ENCODE results near the gene GINS1. TPM values are rescaled to one million over a fixed set of nuclear protein-coding genes. Genes with fewer than 3 reads are reported as not detected.

The GINS1 gene
- total RNA-seq: 1.5 and 5.4 TPM in 2 replicates

DNA sequence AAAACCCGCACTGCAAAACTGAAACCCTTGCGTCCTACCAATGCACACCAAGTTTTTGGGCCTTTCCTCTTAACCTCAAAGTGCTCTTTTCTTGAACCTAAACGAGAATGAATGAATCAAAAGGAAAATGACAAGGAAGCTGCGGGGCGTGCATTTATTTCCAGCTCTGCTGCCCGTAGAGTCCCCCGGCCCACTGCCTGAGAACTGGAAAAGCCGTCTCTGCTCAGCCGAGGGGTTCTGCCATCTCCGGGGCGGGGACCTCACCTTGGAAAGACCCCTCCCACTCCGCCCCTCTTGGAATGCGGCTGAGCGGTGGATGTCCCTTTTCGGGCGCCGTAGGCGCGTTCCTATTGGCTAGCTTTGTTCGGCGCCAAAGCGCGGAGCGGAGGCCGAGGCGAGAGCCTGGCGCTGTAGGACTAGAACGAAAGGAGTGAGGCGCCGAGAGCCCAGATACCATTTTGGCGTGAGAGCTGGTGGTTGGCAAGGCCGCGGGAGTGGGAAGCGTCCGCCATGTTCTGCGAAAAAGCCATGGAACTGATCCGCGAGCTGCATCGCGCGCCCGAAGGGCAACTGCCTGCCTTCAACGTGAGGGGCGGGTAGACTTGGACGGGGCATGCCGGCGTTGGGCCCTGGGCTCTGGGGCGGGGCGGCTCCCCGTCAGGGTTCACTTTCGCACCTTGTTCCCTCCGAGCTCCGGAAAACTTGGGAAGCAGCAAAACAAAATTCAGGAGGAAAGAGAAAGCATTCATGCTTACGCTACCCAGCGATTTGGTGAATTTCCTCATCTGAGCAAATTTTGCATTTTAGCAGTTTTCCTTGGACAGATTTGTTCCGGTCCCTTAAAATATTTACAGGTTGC lies at the start of gene GINS1:
Gene GINS1 (plus strand): TSS at position 363 of the 859 bp plus-strand sequence. CDS start 148 bp downstream, at position 511.

DNA sequence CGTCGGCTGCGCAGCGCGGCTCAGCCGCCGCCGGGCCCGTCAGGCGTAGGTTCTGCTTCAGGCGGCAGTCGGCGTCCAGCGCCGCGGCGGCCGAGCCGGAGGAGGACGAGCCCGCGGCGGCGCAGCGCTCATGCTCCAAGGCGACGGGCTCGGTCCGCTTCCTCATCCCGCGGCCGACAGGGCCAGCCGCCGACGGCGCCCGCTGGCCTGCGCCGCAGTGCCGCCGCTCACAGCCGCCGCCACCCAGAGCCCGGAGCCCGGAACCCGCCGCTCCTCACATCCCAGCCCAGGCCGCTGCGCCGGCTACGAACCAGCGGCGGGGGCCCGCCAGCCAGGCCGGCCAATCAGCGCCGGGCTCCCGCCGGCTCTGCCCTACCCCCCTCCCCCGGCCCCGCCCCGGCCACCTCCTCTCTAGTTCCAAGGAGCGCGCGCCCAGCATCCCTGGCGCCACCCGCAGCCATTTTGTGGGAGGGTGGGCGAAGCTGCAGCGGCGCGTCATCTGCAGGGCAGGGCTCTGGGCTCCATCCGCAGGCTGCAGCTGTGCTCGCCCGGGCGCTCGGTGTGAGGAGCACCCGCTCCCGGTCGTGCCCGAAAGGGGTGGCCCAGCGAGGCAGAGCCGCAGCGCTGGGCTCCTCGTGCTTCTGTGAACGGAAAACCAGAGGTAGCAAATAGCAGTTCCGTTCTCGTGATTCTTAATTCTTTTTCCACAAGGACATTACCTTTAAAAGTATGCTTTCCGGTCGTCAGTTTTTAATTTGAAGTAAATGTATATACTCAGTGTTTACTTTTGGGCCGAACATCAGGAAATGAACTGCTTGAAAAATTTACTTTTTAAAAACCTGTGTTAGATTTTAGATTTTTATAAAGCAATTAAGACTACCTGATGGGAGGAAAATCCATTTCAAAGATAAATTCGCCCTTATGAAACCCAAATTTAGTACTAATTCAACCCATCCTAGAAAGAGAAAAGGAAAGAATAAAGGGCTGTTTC lies 16.6 kb upstream of the GINS1 start, which contains the start of gene ABHD12:
Gene ABHD12 (minus strand): TSS at position 298 of the 991 bp plus-strand sequence. CDS start 132 bp downstream, at position 166.

Other genes starting within 250 kb of the GINS1 start
- gene ENTPD6, start 212.0 kb upstream of the GINS1 start, total RNA-seq: 51.1 and 83.0 TPM in 2 replicates
- gene PYGB, start 159.6 kb upstream of the GINS1 start, total RNA-seq: 63.8 and 121 TPM in 2 replicates
- gene ABHD12, start 16.8 kb upstream of the GINS1 start, total RNA-seq: 39.2 and 43.0 TPM in 2 replicates
- 9.5 and 10.5 TPM in 2 replicates for gene NINL, start 177.9 kb downstream of the GINS1 start, total RNA-seq
- 9.8 and 12.6 TPM in 2 replicates for gene NANP, start 216.3 kb downstream of the GINS1 start, total RNA-seq